ENCODE data around the gene SLC39A5.

SLC39A5 gene

DNA sequence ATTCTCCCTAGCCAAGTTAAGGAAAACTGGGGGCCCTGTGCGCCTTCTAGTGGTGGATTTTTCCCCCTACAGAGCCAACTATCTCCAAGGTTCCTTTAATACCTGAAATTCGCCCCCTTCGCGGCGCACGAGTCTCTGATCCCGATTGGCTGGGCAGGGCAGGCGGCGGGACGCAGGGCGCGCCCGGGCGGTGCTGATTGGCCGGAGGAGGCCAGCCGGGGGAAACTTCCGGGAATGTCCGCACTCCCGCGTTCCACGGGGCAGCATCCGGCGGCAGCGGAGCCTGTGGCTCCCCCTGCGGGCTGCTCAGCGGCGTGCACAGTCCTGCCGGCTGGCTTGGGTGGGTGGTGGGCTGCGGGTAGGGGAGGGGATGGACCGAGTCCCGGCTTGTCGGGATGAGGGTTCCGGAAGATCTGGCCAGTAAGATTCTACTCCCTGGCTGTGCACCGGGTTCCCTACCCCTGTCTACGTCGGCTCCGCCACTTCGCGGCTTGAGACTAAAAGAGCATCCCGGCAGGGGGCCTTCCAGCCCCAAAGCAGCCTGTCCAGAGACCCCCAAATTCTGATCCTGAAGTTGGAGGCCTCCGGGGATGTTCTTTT lies 5.6 kb upstream of the SLC39A5 start, which contains the start of gene NABP2:
NABP2 (plus strand) TSS at position 241 of the 600 bp plus-strand sequence. CDS start 515 bp downstream, outside the sequence.
- peaks cover 10% of the 10 kb centered on the region for H3K36me3 ChIP-seq (ENCODE audit: low read depth)
- ATAC-seq (ENCODE audit: low read depth) (peak; percentile 86), DNase-seq (ENCODE audit: low spot score) (peak; percentile 97)
- peak within 1 kb of the TSS; percentile 45 for H3K4me3 ChIP-seq (ENCODE audit: severe bottlenecking)
- H3K4me1 ChIP-seq (ENCODE audit: insufficient read depth, poor library complexity, severe bottlenecking): peaks cover 3% of the 10 kb centered on the region
- H3K27me3 ChIP-seq (ENCODE audit: insufficient read depth, poor library complexity, severe bottlenecking): no peaks in the 10 kb centered on the region
- peak within 1 kb of the TSS; percentile 18 for H3K27ac ChIP-seq (ENCODE audit: poor library complexity, severe bottlenecking)
- H3K9me3 ChIP-seq (ENCODE audit: severe bottlenecking): no peaks in the 10 kb centered on the region
- TF ChIP-seq CTCF (IDR thresholded peaks at IDR 0.05; ENCODE audit: poor library complexity, severe bottlenecking): peak; percentile 99

- DNase-seq (ENCODE audit: low spot score) (no peak), ATAC-seq (ENCODE audit: low read depth) (no peak)
- Histone ChIP-seq H3K4me3 (ENCODE audit: severe bottlenecking) (peak overlapping the region; percentile 45), H3K36me3 (ENCODE audit: low read depth) (peaks cover 10% of the 10 kb centered on the region), H3K4me1 (ENCODE audit: insufficient read depth, poor library complexity, severe bottlenecking) (peaks cover 3% of the 10 kb centered on the region), H3K27ac (ENCODE audit: poor library complexity, severe bottlenecking) (peak overlapping the region; percentile 18), H3K9me3 (ENCODE audit: severe bottlenecking) (no peaks in the 10 kb centered on the region), H3K27me3 (ENCODE audit: insufficient read depth, poor library complexity, severe bottlenecking) (no peaks in the 10 kb centered on the region)
- TF ChIP-seq CTCF (IDR thresholded peaks at IDR 0.05; ENCODE audit: poor library complexity, severe bottlenecking): no peak
Measured at GRCh38 chr12:56224954-56225353, 4.9 kb upstream of the SLC39A5 start.

- no peak for TF ChIP-seq CTCF (IDR thresholded peaks at IDR 0.05; ENCODE audit: poor library complexity, severe bottlenecking)
- Histone ChIP-seq H3K27me3 (ENCODE audit: insufficient read depth, poor library complexity, severe bottlenecking) (no peaks in the 10 kb centered on the region), H3K4me3 (ENCODE audit: severe bottlenecking) (no peak overlapping the region), H3K36me3 (ENCODE audit: low read depth) (peaks cover 10% of the 10 kb centered on the region), H3K9me3 (ENCODE audit: severe bottlenecking) (no peaks in the 10 kb centered on the region), H3K27ac (ENCODE audit: poor library complexity, severe bottlenecking) (no peak overlapping the region), H3K4me1 (ENCODE audit: insufficient read depth, poor library complexity, severe bottlenecking) (no peaks in the 10 kb centered on the region)
- DNase-seq (ENCODE audit: low spot score) (no peak), ATAC-seq (ENCODE audit: low read depth) (no peak)
Measured at GRCh38 chr12:56229082-56229481, 769 bp upstream of the SLC39A5 start.

DNA sequence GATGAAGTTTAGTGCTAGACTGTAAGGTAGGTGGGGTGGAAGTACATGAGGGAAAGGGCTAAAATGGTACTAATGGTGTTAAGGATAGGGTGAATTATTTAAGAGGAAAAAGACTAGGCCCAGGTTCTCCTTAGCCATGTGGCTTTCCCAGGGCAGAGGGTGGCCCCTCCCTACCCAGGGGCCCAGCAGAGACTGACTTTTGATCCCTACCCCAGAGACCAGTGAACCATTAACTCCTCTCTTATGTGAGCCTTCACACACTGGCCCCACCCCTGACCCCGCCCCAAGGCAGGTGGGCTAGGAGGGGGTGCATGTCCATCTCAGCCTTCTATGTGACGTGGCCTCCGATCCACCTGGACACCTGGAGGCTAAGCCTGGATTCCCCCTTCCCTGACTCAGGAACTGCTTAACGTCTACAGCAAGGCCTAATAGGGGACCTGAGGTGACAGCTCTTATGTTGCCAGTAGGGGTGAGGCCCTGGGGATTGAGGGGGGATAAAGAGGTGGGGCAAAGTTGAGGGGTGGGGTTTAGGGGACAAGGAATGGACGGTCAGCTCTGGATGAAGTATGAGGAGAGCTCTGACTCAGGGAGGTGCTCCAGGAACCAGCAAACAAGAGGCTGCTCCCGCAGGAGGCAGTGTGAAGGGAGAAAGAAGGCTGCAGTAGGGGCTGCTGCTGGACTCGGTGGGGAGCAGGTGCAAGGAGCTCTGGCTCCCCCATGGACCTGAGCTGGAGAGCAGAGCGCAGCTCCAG lies 757 bp downstream of the SLC39A5 start:
- Histone ChIP-seq H3K27ac (ENCODE audit: poor library complexity, severe bottlenecking) (no peak overlapping the region), H3K9me3 (ENCODE audit: severe bottlenecking) (no peaks in the 10 kb centered on the region), H3K4me1 (ENCODE audit: insufficient read depth, poor library complexity, severe bottlenecking) (no peaks in the 10 kb centered on the region), H3K36me3 (ENCODE audit: low read depth) (peaks cover 10% of the 10 kb centered on the region), H3K27me3 (ENCODE audit: insufficient read depth, poor library complexity, severe bottlenecking) (no peaks in the 10 kb centered on the region), H3K4me3 (ENCODE audit: severe bottlenecking) (no peak overlapping the region)
- ATAC-seq (ENCODE audit: low read depth) (no peak), DNase-seq (ENCODE audit: low spot score) (no peak)
- TF ChIP-seq CTCF (IDR thresholded peaks at IDR 0.05; ENCODE audit: poor library complexity, severe bottlenecking): no peak

- ATAC-seq (ENCODE audit: low read depth): no peak
Measured at GRCh38 chr12:56231184-56231582, 1.3 kb downstream of the SLC39A5 start.

More at GRCh38 chr12:56231184-56231582, 1.3 kb downstream of the SLC39A5 start:
- no peak for DNase-seq (ENCODE audit: low spot score)
- H3K9me3 ChIP-seq (ENCODE audit: severe bottlenecking): no peaks in the 10 kb centered on the region
- H3K4me1 ChIP-seq (ENCODE audit: insufficient read depth, poor library complexity, severe bottlenecking): no peaks in the 10 kb centered on the region
- H3K4me3 ChIP-seq (ENCODE audit: severe bottlenecking): no peak overlapping the region
- H3K27me3 ChIP-seq (ENCODE audit: insufficient read depth, poor library complexity, severe bottlenecking): no peaks in the 10 kb centered on the region
- H3K36me3 ChIP-seq (ENCODE audit: low read depth): peaks cover 10% of the 10 kb centered on the region
- no peak for TF ChIP-seq CTCF (IDR thresholded peaks at IDR 0.05; ENCODE audit: poor library complexity, severe bottlenecking)
- no peak overlapping the region for H3K27ac ChIP-seq (ENCODE audit: poor library complexity, severe bottlenecking)

All from RWPE2 (cell line).